Measurements from ENCODE around the gene SIGLEC8. TPM values are rescaled to one million over a fixed set of nuclear protein-coding genes. Genes with fewer than 3 reads are reported as not detected.
"Not testable (repeated sequence)": the region's sequence is repeated elsewhere in the genome, so short reads cannot be mapped to it uniquely, and the experiment has no call there.

Gene SIGLEC8
- polyA plus RNA-seq, 10 donors = 0.07 to 0.30 (median 0.11) TPM; not detected in 6

- DNase-seq = not testable (repeated sequence)
These were observed 10.7 kb downstream of the SIGLEC8 start for GRCh38 chr19:51447510-51447909.

GRCh38 chr19:51441410-51442390, 16.6 kb downstream of the SIGLEC8 start:
- no peak for DNase-seq

- no peak for DNase-seq
These were observed 17.3 kb downstream of the SIGLEC8 start for GRCh38 chr19:51440846-51441409.

DNA sequence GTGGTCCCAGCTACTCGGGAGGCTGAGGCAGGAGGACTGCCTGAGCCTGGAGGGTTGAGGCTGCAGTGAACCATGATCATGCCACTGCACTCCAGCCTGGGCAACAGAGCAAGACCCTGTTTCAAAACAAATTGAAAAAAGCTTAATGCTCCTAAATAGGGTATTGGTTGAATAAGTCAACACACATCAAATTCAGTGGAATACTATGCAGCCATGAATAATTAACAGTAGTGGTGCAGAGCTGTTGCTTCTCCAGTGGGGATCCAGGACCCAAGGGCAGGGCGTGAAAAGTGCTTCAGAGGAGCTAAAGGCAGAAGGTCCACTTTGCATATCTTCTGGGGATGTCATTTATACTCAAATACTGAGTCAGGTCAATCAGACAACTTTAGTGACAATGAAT, 18.2 kb downstream of the SIGLEC8 start:
- DNase-seq = no peak

DNA sequence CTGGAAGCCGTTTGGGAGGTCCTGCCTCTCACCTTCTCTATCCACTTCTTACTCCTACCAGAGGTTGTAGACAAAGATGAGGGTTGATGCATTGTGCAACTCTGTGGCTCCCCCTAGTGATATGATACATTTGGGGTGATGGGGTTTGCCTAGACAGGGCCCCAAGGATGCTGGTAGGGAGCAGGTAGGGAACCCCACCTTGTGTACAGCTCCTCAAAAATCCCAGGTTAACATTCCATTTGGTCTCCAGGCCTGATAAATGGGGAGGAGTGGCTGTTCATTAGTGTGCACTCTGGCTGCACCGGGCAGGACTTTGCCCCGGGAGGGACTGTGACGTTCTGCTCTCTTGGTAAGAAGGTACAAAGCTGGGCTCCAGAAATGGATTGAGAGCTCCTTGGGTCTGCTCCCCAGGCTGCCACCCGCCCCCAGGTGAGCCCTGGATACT, 19.2 kb downstream of the SIGLEC8 start:
- DNase-seq = no peak

DNA sequence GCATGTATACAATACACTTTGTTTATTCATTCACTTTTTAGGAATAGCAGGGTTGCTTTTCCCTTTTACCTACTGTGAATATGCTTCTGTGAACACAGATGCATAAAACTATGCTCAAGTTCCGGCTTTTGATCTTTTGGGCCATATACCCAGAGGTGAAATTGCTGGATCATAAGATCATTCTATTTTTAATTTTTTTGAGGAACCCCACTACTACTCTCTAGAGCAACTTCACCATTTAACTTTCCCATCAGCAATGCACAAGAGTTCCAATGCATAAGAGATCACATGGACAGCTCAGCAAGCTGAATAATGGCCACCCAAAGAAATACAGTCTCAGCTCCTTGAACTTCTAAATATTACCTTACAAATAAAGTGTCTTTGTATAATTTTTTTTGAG, 23.8 kb downstream of the SIGLEC8 start:
- no peak for DNase-seq

DNA sequence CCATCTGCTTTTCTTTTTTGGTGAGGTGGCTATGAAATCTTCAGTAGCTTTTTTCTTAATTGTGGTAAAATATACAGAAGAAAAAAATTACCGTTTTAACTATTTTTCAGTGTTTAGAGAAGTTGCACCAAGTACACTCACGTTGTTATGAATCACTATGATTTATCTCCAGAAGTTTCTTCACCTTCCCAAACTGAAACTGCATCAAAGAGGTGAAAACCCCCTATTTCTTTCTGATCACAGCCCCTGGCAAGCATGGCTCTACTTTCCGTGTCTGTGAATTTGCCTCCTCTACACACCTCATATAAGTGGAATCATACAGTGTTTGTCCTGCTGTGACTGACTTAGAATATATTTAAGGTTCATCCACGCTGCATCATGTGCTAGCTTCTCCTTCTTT, 25.2 kb downstream of the SIGLEC8 start:
- DNase-seq = no peak

GRCh38 chr19:51431124-51431523, 27.1 kb downstream of the SIGLEC8 start:
- DNase-seq = no peak

- DNase-seq = no peak
These were observed 28.0 kb downstream of the SIGLEC8 start for GRCh38 chr19:51430221-51430620.

GRCh38 chr19:51427201-51427600, 31.1 kb downstream of the SIGLEC8 start:
- no peak for DNase-seq

DNA sequence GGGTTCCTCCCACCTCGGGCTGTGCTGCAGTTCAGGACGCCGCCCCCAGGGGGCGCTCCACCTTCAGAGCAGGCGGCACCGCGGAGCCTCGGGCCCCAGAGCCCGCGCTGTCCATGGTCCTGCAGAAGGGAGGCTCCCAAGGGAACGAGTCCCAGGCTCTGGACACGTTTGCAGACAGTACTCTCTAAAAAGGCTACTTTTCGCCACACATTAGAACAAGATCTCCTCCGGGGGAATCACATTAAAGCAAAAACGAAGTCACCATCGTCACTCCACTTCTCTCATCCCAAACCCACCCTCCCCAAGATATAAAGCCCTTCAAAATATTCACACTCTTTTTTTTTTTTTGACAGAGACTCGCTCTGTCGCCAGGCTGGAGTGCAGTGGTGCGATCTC, 36.2 kb downstream of the SIGLEC8 start:
- DNase-seq = peak; percentile 47 to 76 (median 64)

DNA sequence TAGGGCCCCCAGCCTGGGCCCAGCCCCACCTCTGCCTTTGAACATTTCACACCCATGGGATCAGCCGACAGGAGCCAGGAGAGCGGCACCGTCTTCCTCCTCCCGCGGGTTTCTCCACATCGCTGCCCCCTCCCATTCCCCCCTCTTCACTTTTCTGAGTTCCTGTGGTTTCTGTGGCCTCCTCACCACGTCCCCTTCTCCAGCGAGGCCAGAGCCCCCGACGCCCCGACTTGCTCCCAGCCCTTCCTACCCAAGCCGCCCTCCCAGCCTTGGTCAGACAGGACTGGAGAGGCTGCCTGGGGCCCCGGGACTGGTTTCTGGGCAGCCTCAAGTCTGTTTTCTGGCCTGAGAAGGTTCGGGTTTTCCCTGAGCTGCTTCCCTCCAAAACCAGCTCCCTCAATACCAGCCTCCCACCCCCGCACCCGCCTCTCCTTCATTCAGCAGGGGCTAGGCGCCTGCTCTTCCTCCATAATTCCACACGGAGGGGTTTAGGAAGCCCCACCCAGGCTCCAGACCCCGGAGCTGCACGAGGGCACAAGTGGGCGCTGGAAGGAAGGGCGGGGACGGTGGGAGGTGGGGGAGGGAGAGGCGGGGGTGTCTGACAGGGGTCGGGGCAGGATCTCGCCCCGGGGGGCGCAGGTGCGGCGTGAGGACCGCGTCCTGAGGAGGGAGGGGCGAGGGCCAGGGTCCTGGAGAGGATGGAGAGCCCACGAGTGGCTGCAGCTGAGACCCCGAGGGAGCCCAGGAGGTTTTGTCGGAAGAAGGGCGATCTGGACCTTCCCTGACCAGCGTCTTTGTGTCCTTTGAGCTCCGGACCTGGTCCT, 36.8 kb downstream of the SIGLEC8 start:
- DNase-seq = no peak

DNA sequence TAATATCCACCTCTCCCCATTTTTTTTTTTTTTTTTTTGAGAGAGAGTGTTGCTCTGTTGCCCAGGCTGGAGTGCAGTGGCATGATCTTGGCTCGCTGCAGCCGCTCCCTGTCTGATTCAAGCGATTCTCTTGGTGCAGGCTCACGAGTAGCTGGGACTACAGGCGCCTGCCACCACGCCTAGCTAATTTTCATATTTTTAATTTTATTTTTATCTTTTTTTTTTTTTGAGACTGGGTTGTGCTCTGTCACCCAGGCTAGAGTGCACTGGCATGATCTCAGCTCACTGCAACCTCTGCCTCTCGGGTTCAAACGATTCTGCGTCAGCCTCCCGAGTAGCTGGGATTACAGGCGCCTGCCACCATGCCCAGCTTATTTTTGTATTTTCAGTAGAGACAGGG, 37.7 kb downstream of the SIGLEC8 start:
- not testable (repeated sequence) for DNase-seq

DNA sequence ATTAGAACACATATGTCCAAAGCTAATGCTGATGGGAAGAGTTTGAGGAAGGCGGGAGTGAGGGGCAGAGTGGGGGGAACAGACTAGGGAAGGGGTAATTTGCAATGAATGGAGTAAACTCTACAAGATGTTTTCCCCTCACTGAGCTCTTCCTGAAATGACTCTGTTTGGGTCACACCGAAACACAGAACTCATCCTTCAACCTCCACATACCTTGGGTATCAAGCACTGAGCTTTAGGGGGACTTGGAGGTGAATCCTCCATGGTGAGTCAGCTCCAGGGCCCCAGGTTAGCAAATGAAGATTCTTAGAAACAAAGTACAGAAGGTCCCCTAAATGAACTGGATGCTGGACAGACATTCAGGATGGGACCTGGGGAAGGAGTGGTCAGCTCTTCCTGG, 39.5 kb downstream of the SIGLEC8 start:
- DNase-seq = no peak

DNA sequence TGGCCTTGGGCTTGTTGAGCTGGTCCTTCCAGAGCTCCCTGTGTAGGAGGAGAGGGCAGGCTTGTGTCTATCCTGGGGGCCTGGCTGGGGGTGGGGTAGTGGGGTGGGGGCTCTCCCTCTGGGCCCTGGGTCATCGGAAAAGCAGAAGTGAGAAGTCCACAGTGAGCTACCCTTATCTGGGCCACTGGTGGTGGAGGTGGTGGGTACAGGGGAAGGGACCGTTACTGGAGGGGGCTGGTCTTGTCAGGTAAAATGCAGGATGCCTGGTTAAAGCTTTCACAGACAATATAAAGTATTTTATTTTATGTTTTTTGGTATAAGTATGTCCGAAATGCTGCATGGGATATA, 40.5 kb downstream of the SIGLEC8 start:
- no peak for DNase-seq

GRCh38 chr19:51417107-51417809, 41.0 kb downstream of the SIGLEC8 start, which contains the start of gene SIGLEC10:
SIGLEC10 (minus strand) TSS chr19:51417642; CDS start chr19:51417581, 61 bp downstream.
- DNase-seq = peak in 1 of 3 donors; percentile 38

DNA sequence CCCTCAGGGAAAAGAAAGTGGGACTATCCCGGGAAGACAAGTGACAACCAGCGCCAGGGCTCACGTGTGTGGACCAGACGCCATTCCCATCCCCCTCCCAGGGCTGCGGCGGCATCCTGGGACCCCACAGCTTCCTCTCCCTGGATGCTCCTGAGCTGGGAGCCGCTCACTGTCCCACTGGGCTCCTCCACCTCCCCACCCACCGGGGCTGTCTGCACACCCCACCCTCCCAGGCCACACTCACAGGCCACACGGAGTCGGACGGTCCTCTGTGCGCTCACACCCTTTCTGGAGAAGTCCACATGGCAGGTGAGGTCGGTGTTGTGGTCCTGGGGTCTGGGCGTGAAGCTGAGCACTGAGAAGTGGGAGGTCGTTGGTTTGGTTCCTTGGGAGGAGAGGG, 41.8 kb downstream of the SIGLEC8 start:
- DNase-seq = not testable (repeated sequence)

- no peak for DNase-seq
These were observed 43.1 kb downstream of the SIGLEC8 start for GRCh38 chr19:51415187-51415586.

GRCh38 chr19:51410950-51411748, 47.1 kb downstream of the SIGLEC8 start:
- no peak for DNase-seq

DNA sequence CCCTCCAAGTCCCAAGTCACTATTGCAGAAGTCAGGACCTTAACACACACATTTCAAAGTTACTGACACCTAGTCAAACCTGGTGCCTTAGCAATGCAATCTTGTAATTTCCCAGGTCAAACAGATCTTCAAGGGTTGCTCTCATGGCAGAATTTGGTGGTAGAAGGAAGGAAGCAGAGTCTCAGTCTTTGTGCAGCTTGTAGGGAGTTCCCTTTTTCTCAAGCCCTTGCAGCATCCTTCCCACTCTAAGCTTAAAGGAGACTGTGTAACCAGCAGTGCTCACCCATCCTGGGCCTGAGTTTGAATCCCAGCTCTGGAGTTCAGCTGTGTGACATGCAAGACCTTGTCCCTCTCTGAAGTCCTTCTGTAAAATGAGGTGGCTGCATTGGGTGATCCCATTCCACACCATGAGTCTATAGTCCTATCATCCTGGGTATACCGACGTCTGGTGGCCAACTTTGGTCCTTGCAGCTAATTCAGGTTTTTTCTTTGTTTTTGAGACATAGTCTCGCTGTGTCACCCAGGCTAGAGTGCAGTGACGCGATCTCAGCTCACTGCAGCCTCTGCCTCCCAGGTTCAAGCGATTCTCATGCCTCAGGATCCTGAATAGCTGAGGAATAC, 50.6 kb downstream of the SIGLEC8 start:
- DNase-seq = no peak
